GM21381 (cell line): ENCODE measurements around the gene SAA4.
"Not testable (repeated sequence)": the region's sequence is repeated elsewhere in the genome, so short reads cannot be mapped to it uniquely, and the experiment has no call there.

Experiments
- ATAC-seq: cut with Tn5 transposase; IDR thresholded peaks from one replicate; pipeline ENCODE4 v1.9.1; 2021; ENCODE audit warnings: mild to moderate bottlenecking, moderate library complexity; ENCODE audit not compliant: unreplicated experiment

Gene SAA4

DNA sequence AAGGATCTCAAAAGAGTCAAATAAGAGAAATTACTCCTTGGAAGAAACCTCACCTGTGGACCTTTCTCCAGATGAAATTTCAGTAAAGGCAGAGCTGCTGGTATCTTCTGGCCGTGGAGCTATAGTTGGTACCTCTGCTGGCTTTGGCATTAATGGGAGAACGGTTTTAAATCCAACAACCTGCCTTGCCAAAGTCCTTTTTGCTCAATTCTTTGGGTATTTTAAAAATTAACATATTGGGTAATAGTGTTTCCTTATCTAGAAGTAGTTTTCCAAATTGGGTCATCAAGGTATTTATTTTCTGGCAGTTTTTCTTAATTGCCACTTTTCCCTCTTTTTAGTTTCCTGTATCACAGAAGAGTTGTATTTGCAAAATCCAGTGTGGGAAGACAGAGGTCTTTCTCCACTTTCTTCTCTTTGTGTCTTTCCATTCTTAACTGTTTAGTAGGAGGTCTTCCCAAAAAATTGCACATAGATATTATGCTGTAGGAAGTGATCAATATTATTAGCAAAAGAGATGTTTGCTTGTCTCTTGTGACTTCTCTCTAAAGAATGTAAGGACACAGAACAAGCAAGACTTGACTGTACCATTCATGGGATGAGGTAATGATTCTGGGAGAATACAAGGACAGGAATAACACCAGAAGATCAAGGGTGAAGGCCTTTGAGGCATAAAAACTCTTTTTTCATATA is at the start of gene SAA4:
Gene SAA4 (minus strand): TSS at position 139 of the 693 bp plus-strand sequence. CDS start 876 bp downstream, outside the sequence.
- no peak for ATAC-seq

- no peak for ATAC-seq
Observed at GRCh38 chr11:18285841-18286240, 49.2 kb upstream of the SAA4 start.

GRCh38 chr11:18282626-18283025 is 46.0 kb upstream of the SAA4 start:
- no peak for ATAC-seq

- peak; percentile 87 for ATAC-seq
Observed at GRCh38 chr11:18280438-18281045, 43.9 kb upstream of the SAA4 start.

DNA sequence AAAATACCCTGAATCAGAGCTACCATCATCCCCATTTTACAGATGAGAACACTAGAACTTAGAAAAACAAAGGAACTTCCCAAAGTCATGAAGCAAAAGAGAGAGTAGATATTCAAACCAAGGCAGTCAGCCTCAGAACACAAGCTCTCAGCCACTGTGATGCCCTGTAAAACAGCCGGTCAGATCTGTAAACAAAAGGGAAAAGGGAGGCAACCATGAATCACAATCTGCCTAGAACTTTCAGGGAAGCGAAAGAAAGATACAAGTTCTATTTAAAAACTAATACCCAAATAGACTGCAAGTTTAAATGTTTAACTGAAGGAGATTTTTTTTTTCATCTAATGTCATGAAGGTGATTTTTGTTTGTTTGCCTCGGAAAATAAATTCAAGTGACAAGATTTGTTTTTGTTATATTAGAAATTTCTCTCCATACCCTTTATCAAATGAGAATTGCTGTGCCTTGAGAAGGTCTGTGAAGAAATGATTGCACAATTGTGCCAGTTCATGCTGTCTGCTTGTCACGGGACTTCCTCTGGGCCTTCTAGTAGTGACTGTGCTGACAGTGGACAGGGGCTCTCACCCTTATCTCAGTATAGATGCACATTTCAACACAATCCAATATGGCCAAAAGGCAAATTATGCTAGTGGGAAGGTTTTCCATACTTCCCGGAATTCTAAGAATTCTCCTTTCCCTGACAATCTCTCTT is 41.1 kb upstream of the SAA4 start:
- no peak for ATAC-seq

DNA sequence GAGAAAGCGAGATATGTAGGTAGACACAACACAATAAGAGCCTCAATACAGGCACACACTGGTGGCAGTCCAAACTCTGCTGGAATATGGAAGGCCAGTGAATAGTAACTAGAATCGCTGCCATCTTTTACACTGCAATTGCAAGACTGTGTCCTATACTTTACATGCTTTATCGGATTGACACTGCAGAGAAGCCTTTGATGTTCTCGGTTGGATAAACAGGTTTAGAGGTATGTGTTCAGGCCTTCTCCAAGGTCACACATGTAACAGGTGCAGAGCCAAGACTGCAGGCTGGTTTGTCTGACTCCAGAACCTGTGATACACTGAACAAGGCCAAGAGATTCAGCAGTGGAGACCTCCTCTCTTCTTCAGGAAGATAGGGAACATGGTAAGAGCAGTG is 34.6 kb upstream of the SAA4 start:
- ATAC-seq, result no peak

DNA sequence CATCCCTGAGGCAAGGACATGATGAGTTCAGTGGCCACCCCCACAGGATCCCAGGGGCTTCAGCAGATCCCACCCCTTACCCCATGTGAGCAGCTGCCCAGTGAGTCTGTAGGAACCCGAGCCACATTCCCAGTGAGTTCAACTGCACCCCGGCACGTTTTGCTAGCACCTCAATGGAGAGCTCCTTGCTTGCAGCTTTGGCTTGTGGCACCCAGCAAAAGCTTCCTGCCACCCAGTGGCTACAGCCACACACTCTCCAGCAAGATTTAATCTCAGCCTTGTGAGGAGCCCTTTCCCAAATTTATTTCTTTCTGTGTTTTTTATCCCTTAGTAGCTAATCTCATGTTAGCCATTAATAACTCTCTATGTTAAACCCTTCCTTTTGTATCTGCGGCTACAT is 33.5 kb upstream of the SAA4 start:
- no peak for ATAC-seq

- not testable (repeated sequence) for ATAC-seq
Observed at GRCh38 chr11:18269252-18269651, 32.6 kb upstream of the SAA4 start.

GRCh38 chr11:18267335-18268133 is 30.9 kb upstream of the SAA4 start:
- peak; percentile 63 for ATAC-seq

DNA sequence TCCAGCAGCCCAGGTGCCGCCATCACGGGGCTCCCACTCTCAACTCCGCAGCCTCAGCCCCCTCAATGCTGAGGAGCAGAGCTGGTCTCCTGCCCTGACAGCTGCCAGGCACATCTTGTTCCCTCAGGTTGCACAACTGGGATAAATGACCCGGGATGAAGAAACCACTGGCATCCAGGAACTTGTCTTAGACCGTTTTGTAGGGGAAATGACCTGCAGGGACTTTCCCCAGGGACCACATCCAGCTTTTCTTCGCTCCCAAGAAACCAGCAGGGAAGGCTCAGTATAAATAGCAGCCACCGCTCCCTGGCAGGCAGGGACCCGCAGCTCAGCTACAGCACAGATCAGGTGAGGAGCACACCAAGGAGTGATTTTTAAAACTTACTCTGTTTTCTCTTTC is 29.3 kb upstream of the SAA4 start, which contains the start of gene SAA1:
Gene SAA1 (plus strand): TSS at position 316 of the 400 bp plus-strand sequence. CDS start 624 bp downstream, outside the sequence.
- ATAC-seq, result no peak

GRCh38 chr11:18264677-18265555 is 28.3 kb upstream of the SAA4 start:
- no peak for ATAC-seq

- no peak for ATAC-seq
Observed at GRCh38 chr11:18264035-18264434, 27.4 kb upstream of the SAA4 start.

- ATAC-seq, result not testable (repeated sequence)
Observed at GRCh38 chr11:18262681-18263350, 26.2 kb upstream of the SAA4 start.

- ATAC-seq, result no peak
Observed at GRCh38 chr11:18261721-18262120, 25.1 kb upstream of the SAA4 start.

DNA sequence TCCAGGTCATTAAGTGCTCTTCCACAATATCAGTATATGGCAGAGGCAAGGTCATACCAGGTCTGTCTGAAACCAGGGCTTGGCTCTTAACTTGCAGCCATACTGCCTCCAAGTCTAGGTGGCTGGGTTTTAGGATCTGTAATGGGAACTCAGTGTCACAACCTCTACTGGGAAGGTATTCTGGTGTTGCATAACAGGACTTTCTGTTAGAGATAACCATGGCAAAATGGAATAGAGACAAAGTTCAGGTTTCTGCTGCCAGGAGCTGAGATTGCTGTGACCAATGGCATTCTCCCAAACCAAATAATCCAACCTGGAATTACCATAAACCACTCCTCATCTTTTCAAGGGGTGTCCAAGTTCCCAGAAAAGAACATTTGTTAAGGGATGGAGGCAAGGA is 22.7 kb upstream of the SAA4 start:
- no peak for ATAC-seq

GRCh38 chr11:18254781-18255361 is 18.3 kb upstream of the SAA4 start:
- ATAC-seq, result no peak

- ATAC-seq, result no peak
Observed at GRCh38 chr11:18253778-18254338, 17.3 kb upstream of the SAA4 start.

DNA sequence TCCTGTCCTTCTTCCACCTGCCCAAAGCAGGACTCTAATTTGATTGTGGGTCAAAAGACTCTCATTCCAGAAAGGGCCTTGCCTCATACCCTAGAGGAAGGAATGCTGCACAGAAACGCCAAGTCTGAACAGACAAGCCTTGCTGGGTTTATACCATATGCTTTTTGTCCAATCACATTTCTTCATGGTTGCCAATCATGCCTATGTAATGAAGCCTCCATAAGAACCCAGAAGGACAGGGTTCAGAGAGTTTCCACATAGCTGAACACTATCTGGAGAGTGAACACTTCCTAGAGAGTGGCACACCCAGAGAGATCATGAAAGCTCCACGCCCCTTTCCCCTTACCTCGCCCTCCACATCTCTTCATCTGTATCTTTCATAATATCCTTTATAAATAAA is 16.6 kb upstream of the SAA4 start:
- no peak for ATAC-seq

DNA sequence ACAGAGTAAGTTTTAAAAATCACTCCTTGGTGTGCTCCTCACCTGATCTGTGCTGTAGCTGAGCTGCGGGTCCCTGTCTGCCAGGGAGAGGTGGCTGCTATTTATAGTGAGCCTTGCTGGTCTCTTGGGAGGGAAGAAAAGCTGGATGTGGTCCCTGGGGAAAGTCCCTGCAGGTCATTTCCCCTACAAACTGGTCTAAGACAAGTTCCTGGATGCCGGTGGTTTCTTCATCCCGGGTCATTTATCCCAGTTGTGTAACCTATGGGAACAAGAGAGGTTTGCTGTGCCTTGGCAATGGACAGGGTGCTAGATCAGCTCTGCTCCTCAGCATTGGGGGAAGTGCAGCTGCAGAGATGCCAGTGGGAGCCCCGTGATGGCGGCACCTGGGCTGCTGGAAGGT is 12.0 kb upstream of the SAA4 start, which contains the start of gene SAA2:
Gene SAA2 (minus strand): TSS at position 108 of the 400 bp plus-strand sequence. CDS start 657 bp downstream, outside the sequence.
- ATAC-seq, result no peak
